Activated CD4-positive, CD25-positive, alpha-beta regulatory T cell treated with anti-CD3 and anti-CD28 coated beads, Interleukin-2, amount 50 U/mL, for 16 hours (primary cell): ENCODE data around the gene PKD1L1.
"Not testable (repeated sequence)": the region's sequence is repeated elsewhere in the genome, so short reads cannot be mapped to it uniquely, and the experiment has no call there.

Source experiments
- DNase-seq: peaks from one replicate; pipeline ENCODE4 v3.0.0-alpha.2; 2020; ENCODE audit warnings: low read depth, low spot score

The PKD1L1 gene

DNA sequence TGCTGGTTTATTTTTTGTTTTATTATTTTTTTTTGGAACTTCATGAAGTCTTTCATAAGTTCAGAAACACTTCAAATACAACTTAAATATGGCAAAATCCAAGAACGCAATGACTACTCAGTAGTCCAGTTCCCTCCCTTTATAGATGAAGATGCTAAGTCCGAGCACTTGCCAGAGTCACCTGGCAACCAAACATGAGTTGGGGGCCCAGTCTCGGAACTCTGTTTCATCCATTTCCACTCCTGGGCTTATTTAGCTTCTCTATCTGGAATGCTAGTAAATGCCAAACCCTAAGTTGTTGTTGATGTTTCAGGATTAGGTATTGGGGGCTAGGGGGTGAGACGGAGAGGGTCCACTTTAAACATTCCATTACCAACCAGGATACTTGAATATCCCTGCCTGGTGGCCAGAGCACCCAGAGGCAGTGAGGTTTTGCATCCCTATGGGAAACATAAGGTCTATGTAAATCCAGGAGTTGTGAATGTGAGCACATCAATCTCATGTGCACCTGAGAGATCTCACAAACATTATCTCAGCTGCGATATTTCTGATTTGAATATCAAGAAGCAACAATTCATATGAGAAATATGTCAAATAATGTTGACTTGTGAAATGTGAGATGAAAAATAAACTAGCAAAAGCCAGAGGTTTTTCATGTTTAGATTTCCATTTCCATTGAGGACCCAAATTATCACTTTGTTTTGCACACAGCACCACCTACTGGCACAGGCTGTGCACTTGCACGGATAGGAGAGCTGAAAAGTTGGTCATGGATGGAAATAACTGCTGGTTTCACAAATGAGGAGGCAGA is 129.3 kb downstream of the PKD1L1 start:
- no peak for DNase-seq

DNA sequence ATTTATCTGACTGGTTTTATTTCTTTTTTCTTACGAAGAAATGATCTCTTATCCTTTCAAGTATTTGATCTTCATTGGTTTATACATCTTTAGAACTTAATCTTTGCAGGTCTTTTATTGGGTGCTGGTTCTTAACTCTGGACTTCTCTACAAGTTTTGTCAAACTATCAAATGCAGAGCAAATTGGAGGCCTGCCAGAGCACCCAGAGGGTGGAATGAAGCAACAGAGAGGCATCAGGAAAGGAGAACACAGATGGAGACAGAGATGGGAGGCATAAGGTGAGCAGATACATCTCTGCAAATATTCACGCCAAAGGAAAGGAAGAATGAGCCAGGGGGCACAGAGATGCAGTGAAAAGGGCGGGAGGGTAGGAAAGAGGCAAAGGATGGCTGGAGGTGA is 130.3 kb downstream of the PKD1L1 start:
- no peak for DNase-seq

DNA sequence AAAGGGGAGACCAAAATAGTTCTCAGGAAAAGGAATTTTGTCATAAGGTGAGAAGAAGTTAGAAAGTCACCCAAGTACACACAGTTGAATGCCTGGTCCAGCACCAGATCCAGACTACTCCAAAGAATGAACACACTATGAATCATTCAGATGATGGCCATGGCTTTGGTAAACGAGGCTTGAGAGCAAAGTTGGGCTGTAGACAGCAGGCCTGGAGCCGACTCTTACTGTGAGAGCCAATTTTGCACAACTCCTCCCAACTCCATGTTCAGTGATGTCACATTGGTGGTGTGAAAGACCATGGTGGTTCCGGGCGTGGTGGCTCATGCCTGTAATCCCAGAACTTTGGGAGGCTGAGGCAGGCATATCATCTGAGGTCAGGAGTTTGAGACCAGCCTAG is 131.6 kb downstream of the PKD1L1 start:
- no peak for DNase-seq

DNA sequence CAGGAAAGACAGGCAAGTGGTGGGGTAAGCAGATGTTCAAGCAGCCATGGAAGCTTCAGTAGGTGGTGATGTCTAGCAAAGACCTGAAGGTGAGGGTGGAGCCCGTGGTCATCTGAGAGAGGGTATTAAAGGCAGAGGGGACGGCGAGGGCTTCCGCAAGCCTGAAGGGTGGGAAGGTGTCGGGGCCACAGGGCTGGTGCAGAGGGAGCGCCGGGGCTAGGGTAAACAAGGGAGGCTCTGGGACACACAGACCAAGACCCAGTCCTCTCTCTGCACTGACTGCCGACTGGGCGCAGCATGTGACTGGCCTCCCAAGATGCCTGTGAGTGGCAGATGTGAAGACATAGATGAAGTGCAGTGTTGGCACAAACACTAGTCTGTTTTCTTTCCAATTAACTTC is 132.4 kb downstream of the PKD1L1 start:
- no peak for DNase-seq

DNA sequence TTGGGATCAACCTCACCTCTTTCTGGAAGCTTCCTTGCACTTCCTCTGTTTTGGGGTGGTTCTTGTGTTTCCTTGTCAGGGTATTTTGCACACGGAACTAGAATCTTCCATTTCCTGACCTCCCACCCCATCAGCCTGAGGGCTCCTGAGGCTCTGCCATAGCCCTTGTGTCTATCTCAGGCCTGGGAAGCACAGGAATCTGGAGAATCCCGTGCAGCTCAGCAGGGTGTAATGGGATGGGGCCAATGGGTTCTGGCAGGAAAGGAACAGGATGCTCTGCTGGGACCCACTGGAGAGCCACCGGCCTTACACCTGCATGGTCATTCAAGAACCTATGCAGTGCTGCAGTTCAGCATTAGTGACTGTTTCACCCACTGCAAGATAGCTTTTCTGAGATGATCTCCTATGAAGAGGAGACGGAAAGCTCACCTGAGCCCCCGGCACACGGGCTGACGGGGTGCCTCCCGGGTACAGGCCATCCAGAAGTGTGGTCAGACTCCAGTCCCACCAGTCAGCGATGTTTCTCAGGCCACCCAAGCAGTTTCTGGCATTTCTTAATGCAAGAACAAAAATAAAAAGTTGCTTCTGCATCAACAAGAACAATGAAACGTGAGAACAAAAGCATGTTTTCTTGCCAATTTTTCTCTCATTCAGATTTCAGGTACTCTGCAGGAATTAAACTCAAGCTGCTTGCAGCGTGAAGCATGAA is 133.2 kb downstream of the PKD1L1 start:
- DNase-seq, result no peak

DNA sequence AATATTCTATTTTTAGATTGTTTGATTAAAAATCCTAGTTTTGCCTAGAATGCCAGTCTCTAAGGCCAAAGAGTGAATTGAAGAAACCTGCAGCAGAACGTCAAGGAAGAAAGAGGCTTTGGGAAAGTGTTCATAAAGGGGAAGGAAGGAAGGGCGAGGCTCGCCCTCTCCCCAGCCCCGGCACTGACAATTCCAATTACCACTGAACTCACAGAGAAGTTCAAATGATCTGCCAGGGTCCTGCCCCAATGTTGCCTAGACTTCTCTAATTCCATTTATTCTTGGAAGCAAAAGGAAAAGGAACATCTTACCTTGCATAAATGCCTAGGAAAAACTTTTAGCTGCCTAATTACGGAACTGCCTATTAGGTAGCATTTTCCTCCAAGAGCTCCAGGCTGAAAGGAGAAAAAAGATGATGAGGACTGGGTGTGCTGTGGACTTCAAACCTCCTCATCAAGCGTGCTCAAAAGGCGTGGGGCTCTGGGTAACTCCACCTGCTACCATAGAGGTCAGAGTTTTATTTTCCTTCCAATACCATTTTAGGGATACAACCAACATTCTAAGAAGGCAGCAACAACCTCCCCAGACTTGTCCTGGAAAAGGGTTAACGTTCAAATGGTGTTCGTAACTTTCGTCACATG is 134.5 kb downstream of the PKD1L1 start:
- no peak for DNase-seq

DNA sequence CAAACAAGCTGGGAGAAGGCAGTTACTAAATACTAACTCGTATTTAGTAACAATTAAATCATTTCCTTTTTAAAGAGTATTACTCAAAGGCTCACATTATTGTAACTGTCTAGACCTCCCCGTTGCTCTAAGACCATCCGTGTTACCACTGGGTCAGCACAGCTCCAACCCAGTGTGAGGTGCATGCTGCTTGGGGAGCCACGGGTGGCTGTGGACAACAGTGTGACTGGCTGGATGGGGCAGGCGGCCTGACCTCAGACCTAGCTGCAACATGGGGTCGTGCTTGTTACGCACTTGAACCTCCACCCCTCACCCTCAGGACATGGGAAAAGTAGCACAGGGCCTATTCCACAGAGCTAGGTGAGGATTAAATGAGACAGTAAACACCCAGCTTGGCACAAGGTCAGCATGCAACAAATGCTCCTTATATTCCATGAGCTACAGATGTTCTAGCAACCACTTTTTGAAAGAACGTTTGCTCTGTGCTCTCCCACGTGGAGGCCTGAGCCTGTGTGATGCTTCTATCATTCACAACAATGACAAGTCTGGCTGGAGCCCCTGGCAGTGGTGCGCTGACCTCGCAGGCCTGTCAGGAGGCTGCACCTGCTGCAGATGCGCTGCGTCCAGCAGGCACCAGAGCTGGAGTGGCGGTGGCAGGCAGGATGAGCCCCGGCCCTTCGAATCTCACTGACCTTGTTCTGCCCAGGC is 135.7 kb downstream of the PKD1L1 start:
- DNase-seq, result no peak

DNA sequence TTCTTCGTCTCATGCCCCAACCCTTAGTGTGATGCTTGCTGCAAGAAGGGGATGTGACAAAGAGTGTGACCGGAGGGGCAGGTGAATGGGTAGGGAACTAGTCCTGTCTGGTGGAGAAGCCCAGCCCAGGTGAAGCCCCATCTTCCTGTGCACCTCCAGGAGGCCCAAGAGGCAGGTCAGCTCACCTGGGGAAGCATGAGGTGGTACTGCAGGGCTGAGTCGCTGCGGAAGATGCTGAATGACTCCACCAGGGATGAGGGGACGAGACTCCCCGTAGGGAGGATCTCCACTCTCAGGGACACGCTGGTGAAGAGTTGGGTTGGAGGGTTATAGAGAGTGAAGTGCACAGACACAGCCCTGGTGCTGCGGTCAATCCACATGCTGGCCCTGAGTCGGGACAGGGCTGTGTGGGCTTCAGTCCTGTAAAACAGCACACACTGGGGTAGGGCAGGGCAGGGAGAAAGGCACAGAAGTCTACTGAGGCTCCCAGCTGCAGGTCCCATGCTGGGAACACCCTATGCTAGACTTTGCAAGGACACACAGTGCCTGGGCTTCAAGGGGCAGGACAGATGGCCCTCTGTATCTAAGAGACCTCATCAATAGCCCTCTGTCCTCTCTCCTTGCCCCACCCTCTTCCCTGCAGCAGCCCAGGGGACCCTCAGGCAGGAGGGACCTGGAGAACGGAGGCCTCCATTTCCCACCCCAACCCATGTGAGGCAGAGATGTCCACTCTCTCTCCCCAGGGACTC is 136.5 kb downstream of the PKD1L1 start:
- no peak for DNase-seq

DNA sequence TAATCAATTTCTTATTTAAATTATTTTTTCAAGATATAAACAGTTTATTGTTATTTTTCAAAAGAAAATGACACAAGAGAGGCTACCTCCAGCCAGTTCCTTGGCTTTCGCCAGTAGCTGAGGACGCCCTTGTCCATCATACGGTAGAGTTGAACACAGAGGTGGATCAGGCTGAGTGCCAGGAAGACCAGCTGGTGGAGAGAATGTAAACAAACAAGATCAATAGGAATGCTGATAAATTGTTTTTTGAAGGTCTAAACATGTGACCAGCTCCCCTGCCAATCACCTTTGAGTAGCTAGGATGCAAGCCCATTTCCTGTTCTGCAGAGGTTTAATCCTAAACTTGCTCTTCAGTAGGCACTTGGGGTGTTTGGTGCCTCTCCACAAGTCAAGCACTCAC is 138.9 kb downstream of the PKD1L1 start:
- DNase-seq, result no peak

DNA sequence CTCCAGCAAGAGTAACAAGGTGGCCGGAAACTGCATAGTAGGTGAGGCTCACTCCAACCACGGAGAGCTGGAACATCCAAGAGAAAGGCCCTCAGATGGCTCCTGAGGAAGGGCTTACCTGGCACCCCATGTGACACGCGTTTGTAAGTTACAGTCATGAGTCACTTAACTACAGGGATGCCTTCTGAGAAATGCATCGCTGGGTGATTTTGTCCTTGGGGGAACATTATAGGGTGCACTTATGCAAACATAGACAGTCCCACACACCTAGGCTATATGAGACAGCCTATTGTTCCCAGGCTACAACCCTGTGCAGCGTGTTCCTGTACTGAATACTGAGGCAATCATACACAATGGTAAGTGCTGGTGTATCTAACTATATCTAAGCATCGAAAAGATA is 139.9 kb downstream of the PKD1L1 start:
- DNase-seq, result no peak

DNA sequence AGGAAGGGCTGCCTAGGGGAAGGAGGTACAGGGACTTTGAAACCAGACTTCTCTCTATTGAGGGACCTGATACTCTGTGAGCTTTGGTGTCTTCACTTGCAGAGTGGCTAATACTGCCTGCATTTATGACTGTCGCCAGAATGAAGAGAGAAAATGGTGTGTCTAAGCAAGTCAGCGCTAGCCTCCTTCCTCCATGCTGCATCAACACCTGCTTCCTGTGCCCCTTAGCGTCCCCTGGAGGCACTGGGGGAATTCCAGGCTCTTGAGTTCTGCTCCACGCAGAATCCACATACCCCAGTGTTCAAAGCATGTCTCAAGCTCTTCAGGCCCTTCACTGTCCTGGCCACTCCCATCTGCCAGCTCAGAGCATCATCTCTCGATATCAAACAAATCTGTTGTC is 140.5 kb downstream of the PKD1L1 start:
- no peak for DNase-seq

DNA sequence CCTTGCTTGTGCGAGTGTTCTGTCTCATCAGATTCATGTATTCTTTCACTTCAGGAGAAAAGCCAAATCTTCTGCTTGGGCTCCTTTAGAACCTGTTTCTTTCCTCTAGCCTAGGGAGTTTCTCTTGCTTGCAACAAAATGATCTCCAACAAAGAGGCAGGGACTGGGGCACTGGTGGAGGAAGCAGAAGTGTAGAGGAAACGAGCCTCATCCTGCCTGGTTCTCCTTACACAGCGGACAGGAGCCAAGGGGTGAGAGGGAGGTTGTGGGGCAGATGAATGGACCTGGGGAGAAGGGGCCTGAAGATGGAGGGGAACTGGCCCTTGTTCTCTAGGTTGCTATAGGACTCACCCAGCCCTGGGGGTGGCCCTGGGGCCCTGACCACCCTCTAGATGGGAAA is 141.1 kb downstream of the PKD1L1 start:
- no peak for DNase-seq

DNA sequence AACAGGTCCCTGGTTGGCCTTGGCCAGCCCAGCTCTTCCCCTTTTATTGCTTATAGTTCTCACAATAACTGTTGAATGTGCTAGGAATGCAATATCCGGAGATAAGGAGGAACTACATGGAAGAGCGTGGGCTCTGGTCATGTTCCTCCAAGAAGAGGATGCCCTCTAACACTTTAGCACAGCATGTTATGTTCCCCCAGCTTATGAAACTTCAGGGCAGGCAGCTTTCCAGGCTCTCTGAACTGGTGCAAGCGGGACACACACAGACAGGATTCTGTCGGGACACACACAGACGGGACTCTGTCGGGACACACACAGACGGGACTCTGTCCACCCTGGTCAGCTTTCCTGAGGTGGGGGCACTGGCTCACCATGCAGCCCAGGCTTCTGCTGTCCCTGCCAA is 141.6 kb downstream of the PKD1L1 start:
- no peak for DNase-seq

DNA sequence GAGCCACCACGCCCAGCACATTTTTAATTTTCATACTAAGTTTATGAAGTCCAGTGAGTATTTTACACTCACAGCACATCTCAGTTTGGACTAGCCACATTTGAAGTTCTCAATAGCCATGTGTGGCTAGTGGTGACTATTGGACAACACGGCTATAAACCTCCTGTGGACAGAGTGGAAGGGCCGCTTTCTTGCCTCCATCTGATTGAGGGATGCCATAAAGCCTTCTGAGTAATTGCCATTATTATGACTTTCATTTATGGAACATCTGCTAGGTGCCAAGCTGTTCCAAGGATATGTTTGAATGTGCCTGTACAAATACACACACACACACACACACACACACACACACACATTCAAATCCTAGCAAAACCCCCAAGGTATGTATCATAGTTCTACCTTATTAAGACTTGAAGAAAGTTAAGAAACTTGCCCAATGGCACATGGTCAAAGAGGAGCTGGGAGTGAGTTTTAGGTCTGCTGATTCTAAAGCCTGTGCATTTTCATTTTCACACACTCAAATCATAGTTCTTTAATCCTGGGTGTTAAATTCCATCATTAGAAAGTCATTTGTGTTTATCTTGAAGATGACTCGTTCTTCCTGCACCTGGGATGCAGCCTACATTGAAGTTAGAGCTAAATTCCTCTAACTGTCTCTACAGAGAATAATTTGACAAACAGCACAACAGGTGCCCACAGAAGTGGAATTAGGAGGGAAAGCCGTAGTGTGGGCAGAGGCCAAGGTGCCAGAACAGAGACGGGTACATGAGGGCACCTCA is 143.3 kb downstream of the PKD1L1 start:
- DNase-seq, result no peak

DNA sequence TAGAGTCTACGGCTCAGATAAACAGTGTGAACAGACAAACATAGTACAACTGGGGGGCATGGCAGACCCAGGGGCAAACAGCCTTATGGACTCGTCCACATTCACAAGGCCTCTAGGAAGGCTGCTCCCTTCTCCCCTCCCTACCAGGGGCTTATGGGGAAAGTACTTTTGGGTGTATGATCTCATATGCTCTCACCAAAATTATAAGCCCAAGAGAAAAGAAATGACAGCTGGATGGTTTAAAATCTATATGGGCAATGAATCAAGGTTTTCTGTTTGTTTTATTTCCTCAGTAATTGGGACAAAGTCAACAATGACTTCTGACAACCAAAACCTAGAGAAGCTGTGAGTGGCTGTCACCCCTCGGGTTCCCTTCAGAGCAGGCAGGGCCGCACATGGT is 144.4 kb downstream of the PKD1L1 start:
- DNase-seq, result no peak

DNA sequence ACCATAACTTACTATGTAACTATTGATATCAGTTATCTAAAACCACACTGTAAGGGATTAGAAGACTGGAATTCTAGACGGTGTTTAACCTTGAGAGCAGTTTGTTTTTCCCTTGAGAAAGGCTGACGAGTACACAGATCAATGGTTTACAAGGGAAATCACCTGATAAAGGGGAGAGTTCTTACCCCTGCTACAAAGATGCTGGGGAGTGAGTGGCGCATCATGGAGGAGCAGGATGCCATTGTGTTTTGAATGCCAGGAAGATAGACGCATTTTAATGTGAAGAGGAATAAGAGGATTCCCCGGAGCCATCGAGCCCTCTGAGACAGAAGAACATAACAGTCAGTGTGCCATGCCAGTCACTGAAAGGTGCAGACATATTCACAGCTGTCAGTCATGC is 145.2 kb downstream of the PKD1L1 start:
- no peak for DNase-seq

DNA sequence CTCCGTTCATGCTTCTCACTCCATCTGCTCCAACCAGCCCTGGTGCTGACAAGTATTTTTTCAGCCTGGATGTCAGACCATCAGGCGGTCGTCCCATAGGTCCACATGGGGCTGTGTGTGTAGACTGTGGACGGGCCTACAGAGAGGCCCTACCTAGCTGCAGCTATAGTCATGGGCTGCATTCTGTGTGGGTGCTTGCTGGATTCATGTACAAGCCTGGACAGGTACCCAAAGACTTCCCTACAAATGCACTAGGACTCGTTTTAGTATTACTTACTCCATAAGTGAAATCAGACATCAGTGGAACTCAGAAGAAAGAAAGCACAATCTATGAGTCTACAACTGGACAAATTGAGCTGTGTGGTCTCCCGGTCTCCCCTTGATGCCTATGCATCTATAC is 146.8 kb downstream of the PKD1L1 start:
- DNase-seq, result no peak

DNA sequence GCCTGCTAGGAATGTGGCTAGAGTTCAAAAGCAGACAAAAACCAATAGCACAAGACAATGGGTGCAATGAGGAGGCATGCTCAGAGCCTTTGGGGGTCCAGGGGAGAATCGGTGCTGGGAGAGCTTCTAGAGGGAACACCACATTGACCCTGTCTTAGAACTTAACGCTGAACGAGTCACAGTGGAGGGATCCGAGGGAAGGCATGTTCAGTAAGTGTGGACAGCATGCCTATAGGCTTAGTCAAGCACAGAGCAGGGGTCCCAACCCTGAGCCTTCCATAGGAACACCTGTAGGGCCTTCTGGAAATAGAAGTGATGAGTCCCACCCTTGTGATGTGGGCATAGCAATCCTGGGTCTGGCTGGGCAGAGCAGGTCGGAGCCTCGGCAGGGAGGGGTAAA is 148.7 kb downstream of the PKD1L1 start:
- no peak for DNase-seq

DNA sequence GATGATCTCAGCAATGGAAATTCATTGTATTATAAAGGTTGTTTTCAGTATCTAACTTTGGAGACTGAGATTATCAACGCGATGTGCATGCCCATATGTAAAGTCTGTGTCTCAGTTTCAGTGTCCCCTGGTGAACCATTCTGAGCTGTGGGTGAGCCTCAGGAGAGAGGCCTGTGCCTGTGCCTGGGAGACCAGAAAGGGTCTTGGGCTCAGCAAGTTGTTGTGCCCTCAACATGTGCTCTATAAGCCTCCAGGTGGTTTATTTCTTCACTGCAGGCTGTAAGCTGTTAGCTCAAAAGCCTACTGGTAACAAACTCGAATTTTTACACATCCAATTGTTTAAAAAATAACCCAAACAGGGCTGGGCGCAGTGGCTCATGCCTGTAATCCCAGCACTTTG is 151.9 kb downstream of the PKD1L1 start:
- DNase-seq, result no peak

DNA sequence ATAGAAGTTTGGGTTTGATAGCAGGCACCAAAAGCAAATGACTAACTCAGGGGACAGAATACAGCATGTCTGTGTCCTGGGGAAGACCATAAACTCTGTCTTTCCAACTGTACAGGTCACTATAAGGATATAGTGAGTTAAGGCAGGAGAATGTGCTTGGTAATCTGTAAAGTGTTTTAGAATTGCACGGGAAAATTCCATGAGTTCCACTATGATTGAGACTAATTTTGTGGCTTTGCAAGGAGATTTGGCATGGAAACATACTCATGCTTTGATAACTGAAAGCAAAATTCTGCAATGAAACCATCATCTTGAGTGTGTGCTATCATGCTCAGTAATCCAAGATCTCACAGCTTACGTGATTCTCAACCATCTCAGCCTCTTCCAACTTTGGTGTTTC is 152.6 kb downstream of the PKD1L1 start:
- no peak for DNase-seq

DNA sequence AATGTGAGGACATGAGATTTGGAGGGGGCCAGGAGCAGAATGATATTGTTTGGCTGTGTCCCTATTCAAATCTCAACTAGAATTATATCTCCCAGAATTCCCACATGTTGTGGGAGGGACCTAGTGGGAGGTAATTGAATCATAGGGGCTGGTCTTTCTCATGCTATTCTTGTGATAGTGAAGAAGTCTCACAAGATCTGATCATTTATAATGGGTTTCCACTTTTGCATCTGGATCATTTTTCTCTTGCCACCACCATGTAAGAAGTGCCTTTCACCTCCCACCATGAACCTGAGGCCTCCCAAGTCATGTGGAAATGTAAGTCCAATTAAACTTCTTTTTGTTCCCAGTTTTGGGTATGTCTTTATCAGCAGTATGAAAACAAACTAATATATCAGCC is 153.1 kb downstream of the PKD1L1 start:
- DNase-seq, result not testable (repeated sequence)
